Sigmoid colon (tissue), 7 donors: ENCODE results near the gene MYO7A. TPM values are rescaled to one million over a fixed set of nuclear protein-coding genes. Genes with fewer than 3 reads are reported as not detected.

Source experiments
- DNase-seq: peaks from one replicate; pipeline ENCODE4 v3.0.0-alpha.2; 2019
- H3K27ac ChIP-seq, 4 donors: fragments of 200-600 bp; sonication (generic); one replicate each; pipeline ENCODE4 v1.5.1; 2016 to 2019; ENCODE audit warnings: mild to moderate bottlenecking in 1 of 4
- H3K27me3 ChIP-seq, 3 donors: fragments of 200-600 bp; sonication (generic); one replicate each; pipeline ENCODE4 v1.5.1; 2019; ENCODE audit warnings: mild to moderate bottlenecking in 1 of 3
- H3K36me3 ChIP-seq, 4 donors: fragments of 200-600 bp; sonication (generic); one replicate each; pipeline ENCODE4 v1.5.1; 2016 to 2019
- H3K4me1 ChIP-seq, 4 donors: fragments of 200-600 bp; sonication (generic); one replicate each; pipeline ENCODE4 v1.5.1; 2017 to 2019
- H3K4me3 ChIP-seq, 4 donors: fragments of 200-600 bp; sonication (generic); one replicate each; pipeline ENCODE4 v1.5.1; 2017 to 2019; ENCODE audit warnings: mild to moderate bottlenecking in 2 of 4, moderate library complexity in 1 of 4
- H3K9me3 ChIP-seq, 4 donors: fragments of 200-600 bp in 3 of 4; sonication (generic) in 3 of 4; one replicate each; pipeline versions ENCODE4 v1.5.1 to v1.6.1; 2013 to 2019
- CTCF ChIP-seq, 4 experiments: fragments of 450-650 bp in 3 of 4; fragments of 200-600 bp in 1 of 4; IDR thresholded peaks; one replicate each; pipeline ENCODE4 v1.5.1; 2016 to 2019; ENCODE audit warnings: antibody characterized with exemption in 4 of 4, mild to moderate bottlenecking in 3 of 4, moderate library complexity in 2 of 4
- EP300 ChIP-seq, 4 donors: sonication (generic); formaldehyde crosslinking; IDR thresholded peaks; one replicate each; pipeline ENCODE4 v1.6.1; 2017; ENCODE audit warnings: antibody characterized with exemption in 4 of 4
- POLR2A ChIP-seq, 2 donors: fragments of 450-650 bp; IDR thresholded peaks; one replicate each; pipeline ENCODE4 v1.6.1; 2016; ENCODE audit warnings: antibody characterized with exemption in 2 of 2, mild to moderate bottlenecking in 2 of 2, moderate library complexity in 2 of 2
- POLR2AphosphoS5 ChIP-seq, 4 donors: sonication (generic); formaldehyde crosslinking; IDR thresholded peaks; one replicate each; pipeline ENCODE4 v1.6.1; 2017; ENCODE audit warnings: antibody characterized with exemption in 4 of 4
- WGBS, 2 donors: extraction: QIAGEN DNeasy Blood & Tissue Kit; methylation state at CpG; one replicate each; pipeline ENCODE4 v1.1.7; 2013; 5-methylcytosine and 5-hydroxymethylcytosine counted together
- intact Hi-C: fragments of 100-400 bp; cut with DNase I; formaldehyde crosslinking; loops from one replicate; pipeline ENCODE4 v1.15.1; 2023
- polyA plus RNA-seq, 3 donors: library from polyadenylated mRNA; stranded (reverse); fragments of 200-250 nt; gene quantifications; one replicate each; pipeline ENCODE4 v1.2.3, GENCODE V29; 2013
- total RNA-seq, 4 donors: library from RNA; depleted of rRNA; stranded (reverse); fragments of >200 nt; gene quantifications; one replicate each; pipeline ENCODE4 v1.1.0, GENCODE V29; 2016
- donor health status: healthy with polysubstance abuse.
- donor health status: Bipolar disorder and iron deficiency.
- donor health status: healthy.

The MYO7A gene
- total and polyA plus RNA-seq, 7 donors, result 1.8 to 12.8 (median 7.7) TPM

DNA sequence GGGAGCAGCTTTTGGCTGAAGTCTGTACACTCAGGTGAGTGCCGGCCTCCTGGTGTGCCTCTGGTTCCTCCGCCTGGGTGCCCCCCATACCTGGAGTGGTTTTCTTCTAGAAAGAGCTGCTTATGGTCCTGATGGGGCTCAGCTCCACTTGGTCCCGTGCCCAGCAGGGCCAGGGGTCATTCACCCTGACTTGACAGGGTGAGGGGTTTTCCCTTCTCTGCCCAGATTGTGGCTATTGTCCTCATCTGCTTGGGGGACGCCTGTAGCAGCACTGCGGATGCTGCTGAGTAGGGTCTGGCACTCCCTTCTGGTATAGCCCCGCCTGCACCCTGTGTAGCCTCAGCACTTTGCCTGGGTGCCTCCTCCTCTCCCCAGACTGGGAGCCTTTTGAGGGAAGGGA lies 17.2 kb upstream of the MYO7A start:
- WGBS, 2 donors, result 82 to 87% methylated on average over 6 of the region's 6 CpGs

GRCh38 chr11:77111277-77111676 lies 16.8 kb upstream of the MYO7A start:
- H3K4me3 ChIP-seq, result no peak overlapping the region
- no peaks in the 10 kb centered on the region for H3K27me3 ChIP-seq
- WGBS, 2 donors, result 53 to 81% methylated on average over 3 of the region's 3 CpGs
- no peak overlapping the region for H3K27ac ChIP-seq
- no peak for DNase-seq
- H3K4me1 ChIP-seq, result peaks cover 0 to 18% (median 16%) of the 10 kb centered on the region in 4 donors
- no peaks in the 10 kb centered on the region for H3K9me3 ChIP-seq
- H3K36me3 ChIP-seq, result no peaks in the 10 kb centered on the region
- intact Hi-C loops, result no loop called here
- TF ChIP-seq POLR2AphosphoS5 (IDR thresholded peaks at IDR 0.05) (no peak), EP300 (IDR thresholded peaks at IDR 0.05) (no peak), POLR2A (IDR thresholded peaks at IDR 0.05) (no peak), CTCF (IDR thresholded peaks at IDR 0.05) (no peak)

More for the DNA sequence above, 17.2 kb upstream of the MYO7A start:
- Histone ChIP-seq H3K27me3 (no peaks in the 10 kb centered on the region), H3K9me3 (no peaks in the 10 kb centered on the region), H3K4me3 (no peak overlapping the region), H3K36me3 (no peaks in the 10 kb centered on the region), H3K4me1 (peaks cover 0 to 18% (median 16%) of the 10 kb centered on the region in 4 donors), H3K27ac (no peak overlapping the region)
- no peak for DNase-seq
- TF ChIP-seq POLR2AphosphoS5 (IDR thresholded peaks at IDR 0.05) (no peak), CTCF (IDR thresholded peaks at IDR 0.05) (no peak), POLR2A (IDR thresholded peaks at IDR 0.05) (no peak), EP300 (IDR thresholded peaks at IDR 0.05) (no peak)
- intact Hi-C loops, result no loop called here

DNA sequence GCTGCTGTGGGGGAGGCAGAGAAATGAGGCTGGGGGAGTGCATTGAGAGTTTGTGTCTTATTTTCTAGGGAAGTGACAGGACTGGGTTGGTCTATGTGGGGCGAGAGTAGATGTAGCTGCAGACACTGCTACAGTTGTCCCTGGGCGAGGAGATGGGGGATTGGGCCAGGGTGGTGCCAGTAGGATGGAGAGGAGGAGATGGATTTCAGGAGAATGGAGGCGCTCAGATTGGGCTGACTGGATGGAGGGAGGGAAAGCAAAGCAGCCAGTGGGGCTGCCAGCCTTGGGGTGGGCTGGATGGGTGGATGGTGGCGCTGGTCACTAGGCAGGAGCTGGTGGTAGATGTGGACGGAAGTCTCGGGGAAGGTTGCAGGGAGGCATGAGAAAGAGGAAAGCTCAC lies 16.1 kb upstream of the MYO7A start:
- Histone ChIP-seq H3K36me3 (no peaks in the 10 kb centered on the region), H3K4me3 (no peak overlapping the region), H3K27ac (no peak overlapping the region), H3K27me3 (no peaks in the 10 kb centered on the region), H3K4me1 (peaks cover 0 to 17% (median 16%) of the 10 kb centered on the region in 4 donors), H3K9me3 (no peaks in the 10 kb centered on the region)
- intact Hi-C loops, result no loop called here
- TF ChIP-seq POLR2A (IDR thresholded peaks at IDR 0.05) (no peak), CTCF (IDR thresholded peaks at IDR 0.05) (no peak), EP300 (IDR thresholded peaks at IDR 0.05) (no peak), POLR2AphosphoS5 (IDR thresholded peaks at IDR 0.05) (no peak)
- 94% methylated on average over 6 of the region's 6 CpGs for WGBS, 2 donors
- DNase-seq, result no peak

GRCh38 chr11:77112641-77113381 lies 15.2 kb upstream of the MYO7A start:
- TF ChIP-seq EP300 (IDR thresholded peaks at IDR 0.05), result no peak
- no peak for TF ChIP-seq CTCF (IDR thresholded peaks at IDR 0.05)
- no peak for TF ChIP-seq POLR2AphosphoS5 (IDR thresholded peaks at IDR 0.05)
- TF ChIP-seq POLR2A (IDR thresholded peaks at IDR 0.05), result no peak
- no peak for DNase-seq
- Histone ChIP-seq H3K4me3 (no peak overlapping the region), H3K36me3 (peaks cover 0 to 2% (median 0%) of the 10 kb centered on the region in 4 donors), H3K27ac (no peak overlapping the region), H3K27me3 (no peaks in the 10 kb centered on the region), H3K4me1 (peaks cover 0 to 10% (median 8%) of the 10 kb centered on the region in 4 donors), H3K9me3 (no peaks in the 10 kb centered on the region)
- WGBS, 2 donors, result 88 to 93% methylated on average over 20 of the region's 20 CpGs
- intact Hi-C loops, result no loop called here
